Neural progenitor cell (in vitro differentiated cells): ENCODE measurements around the gene CTDP1. TPM values are rescaled to one million over a fixed set of nuclear protein-coding genes. Genes with fewer than 3 reads are reported as not detected.

Source experiments
- DNase-seq: peaks from one replicate; pipeline ENCODE4 v3.0.0-alpha.2; 2016; ENCODE audit warnings: low spot score
- H2AFZ ChIP-seq: fragments of 200-600 bp; sonication (generic); replicated peaks from 2 replicates; pipeline ENCODE4 v1.6.1; 2016; ENCODE audit warnings: antibody characterized with exemption
- H3F3A ChIP-seq: fragments of 200-600 bp; sonication (generic); 2 replicates; pipeline ENCODE4 v1.6.1; 2016; ENCODE audit warnings: antibody characterized with exemption, low read depth
- H3K27ac ChIP-seq: fragments of 200-600 bp; sonication (generic); 2 replicates; pipeline ENCODE4 v1.5.1; 2016; ENCODE audit warnings: mild to moderate bottlenecking
- H3K27me3 ChIP-seq: fragments of 200-600 bp; sonication (generic); 2 replicates; pipeline ENCODE4 v1.6.1; 2016; ENCODE audit warnings: mild to moderate bottlenecking, moderate library complexity
- H3K36me3 ChIP-seq: fragments of 200-600 bp; sonication (generic); 2 replicates; pipeline ENCODE4 v1.5.1; 2016
- H3K4me1 ChIP-seq: fragments of 200-600 bp; sonication (generic); 2 replicates; pipeline ENCODE4 v1.6.1; 2016; ENCODE audit warnings: mixed run types
- H3K4me2 ChIP-seq: fragments of 200-600 bp; sonication (generic); 2 replicates; pipeline ENCODE4 v1.6.1; 2016
- H3K4me3 ChIP-seq: fragments of 200-600 bp; sonication (generic); 2 replicates; pipeline ENCODE4 v1.5.1; 2016
- H3K79me2 ChIP-seq: fragments of 200-600 bp; sonication (generic); 2 replicates; pipeline ENCODE4 v1.6.1; 2016; ENCODE audit warnings: low read depth
- H3K9ac ChIP-seq: fragments of 200-600 bp; sonication (generic); 2 replicates; pipeline ENCODE4 v1.6.1; 2016
- H3K9me3 ChIP-seq: fragments of 200-600 bp; sonication (generic); 2 replicates; pipeline ENCODE4 v1.5.1; 2016; ENCODE audit warnings: low read depth
- H4K20me1 ChIP-seq: fragments of 200-600 bp; sonication (generic); 2 replicates; pipeline ENCODE4 v1.6.1; 2016; ENCODE audit warnings: low read depth
- H3K27ac Mint-ChIP-seq: 3 replicates; pipeline ENCODE4 v1.8.0; 2021; ENCODE audit warnings: mixed read lengths
- H3K27me3 Mint-ChIP-seq: 2 replicates; pipeline ENCODE4 v1.8.0; 2022; ENCODE audit warnings: low read depth, mild to moderate bottlenecking, inconsistent platforms, moderate library complexity, mixed read lengths; ENCODE audit not compliant: insufficient read depth
- H3K36me3 Mint-ChIP-seq: 3 replicates; pipeline ENCODE4 v1.8.0; 2021; ENCODE audit warnings: mixed read lengths
- H3K4me1 Mint-ChIP-seq: 3 replicates; pipeline ENCODE4 v1.8.0; 2021; ENCODE audit warnings: mixed read lengths
- H3K4me3 Mint-ChIP-seq: 3 replicates; pipeline ENCODE4 v1.8.0; 2021; ENCODE audit warnings: mild to moderate bottlenecking, moderate library complexity, mixed read lengths
- H3K9me3 Mint-ChIP-seq: 3 replicates; pipeline ENCODE4 v1.8.0; 2020; ENCODE audit warnings: mixed read lengths
- CTCF ChIP-seq: fragments of 200-600 bp; sonication (generic); IDR thresholded peaks from 2 replicates; pipeline ENCODE4 v1.5.1; 2017; ENCODE audit warnings: antibody characterized with exemption, mild to moderate bottlenecking
- EZH2 ChIP-seq: fragments of 200-600 bp; sonication (generic); IDR thresholded peaks from 2 replicates; pipeline ENCODE4 v1.6.1; 2017; ENCODE audit warnings: antibody characterized with exemption, mild to moderate bottlenecking, moderate library complexity
- EZH2phosphoT487 ChIP-seq: fragments of 200-600 bp; sonication (generic); IDR thresholded peaks from 2 replicates; pipeline ENCODE4 v1.6.1; 2017; ENCODE audit warnings: antibody characterized with exemption
- total RNA-seq: library from RNA; depleted of rRNA; stranded (reverse); fragments of >200 nt; gene quantifications from 2 replicates; pipeline ENCODE4 v1.2.3, GENCODE V29; 2015; ENCODE audit warnings: low replicate concordance

The CTDP1 gene
- total RNA-seq, 1 donor from 2014 or later: 11.8 TPM

GRCh38 chr18:79682894-79683625 is 3.5 kb downstream of the CTDP1 start:
- H3K79me2 ChIP-seq: peaks cover 77% of the 10 kb centered on the region
- peaks cover 49% of the 10 kb centered on the region for H4K20me1 ChIP-seq
- DNase-seq: no peak

DNA sequence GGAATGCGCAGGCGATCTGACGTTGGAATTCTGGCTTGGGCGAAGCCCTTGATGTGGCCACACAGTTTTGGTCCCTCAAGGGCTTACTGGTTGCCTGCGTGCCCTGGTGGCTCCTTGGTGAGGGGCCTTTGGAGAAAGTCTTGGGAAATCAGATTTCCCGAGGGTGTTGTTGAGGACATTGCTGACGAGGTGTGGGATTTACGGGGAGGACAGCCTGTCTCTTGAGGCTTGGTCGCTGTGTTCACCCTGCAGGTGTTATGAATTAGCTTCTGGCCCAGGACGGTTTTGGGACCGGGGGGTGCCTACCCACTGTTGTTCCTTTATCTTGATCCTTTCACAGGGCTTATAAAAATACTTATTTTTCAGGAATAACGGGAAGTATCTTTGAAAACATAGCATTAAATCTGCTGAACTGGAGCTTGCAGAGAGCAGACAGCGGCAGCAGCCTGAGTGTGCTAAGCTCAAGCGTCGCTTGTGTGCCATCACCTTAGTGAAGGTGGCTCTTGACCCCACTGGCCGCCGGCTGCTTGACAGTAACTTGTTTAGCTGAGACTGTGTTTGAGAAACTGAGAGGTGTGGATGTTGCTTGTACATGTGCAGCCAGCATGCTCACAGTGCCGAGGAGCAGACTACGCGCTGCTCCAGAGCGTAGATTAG is 4.2 kb downstream of the CTDP1 start:
- Histone ChIP-seq H3K4me3 (no peak overlapping the region), H3K9me3 (no peaks in the 10 kb centered on the region), H3K79me2 (peaks cover 79% of the 10 kb centered on the region), H3K4me1 (peaks cover 7% of the 10 kb centered on the region), H3F3A (no peaks in the 10 kb centered on the region), H3K4me2 (no peak overlapping the region), H3K27me3 (no peaks in the 10 kb centered on the region), H4K20me1 (peaks cover 49% of the 10 kb centered on the region), H2AFZ (no peak overlapping the region), H3K9ac (no peak overlapping the region), H3K36me3 (no peaks in the 10 kb centered on the region), H3K27ac (no peak overlapping the region)
- H3K4me3 Mint-ChIP-seq: no peak overlapping the region
- H3K36me3 Mint-ChIP-seq: peaks cover 4% of the 10 kb centered on the region
- peaks cover 2% of the 10 kb centered on the region for H3K9me3 Mint-ChIP-seq
- DNase-seq: no peak
- H3K27me3 Mint-ChIP-seq: peaks cover 4% of the 10 kb centered on the region
- TF ChIP-seq EZH2: no peak
- no peak for TF ChIP-seq CTCF
- no peak for TF ChIP-seq EZH2phosphoT487
- H3K4me1 Mint-ChIP-seq: peaks cover 14% of the 10 kb centered on the region
- no peak overlapping the region for H3K27ac Mint-ChIP-seq

More at GRCh38 chr18:79682894-79683625, 3.5 kb downstream of the CTDP1 start:
- Mint-ChIP-seq H3K27ac (no peak overlapping the region), H3K9me3 (peaks cover 2% of the 10 kb centered on the region), H3K4me3 (peak overlapping the region; percentile 58), H3K36me3 (peaks cover 4% of the 10 kb centered on the region), H3K27me3 (peaks cover 4% of the 10 kb centered on the region), H3K4me1 (peaks cover 20% of the 10 kb centered on the region)
- H3K9ac ChIP-seq: no peak overlapping the region
- no peak overlapping the region for H3K27ac ChIP-seq
- no peaks in the 10 kb centered on the region for H3F3A ChIP-seq
- no peaks in the 10 kb centered on the region for H3K36me3 ChIP-seq
- H2AFZ ChIP-seq: no peak overlapping the region
- H3K4me2 ChIP-seq: no peak overlapping the region
- H3K27me3 ChIP-seq: no peaks in the 10 kb centered on the region
- no peaks in the 10 kb centered on the region for H3K9me3 ChIP-seq
- no peak overlapping the region for H3K4me3 ChIP-seq
- no peak for TF ChIP-seq EZH2phosphoT487
- no peak for TF ChIP-seq CTCF
- peaks cover 11% of the 10 kb centered on the region for H3K4me1 ChIP-seq

GRCh38 chr18:79684283-79684631 is 4.7 kb downstream of the CTDP1 start:
- Histone ChIP-seq H3K27ac (no peak overlapping the region), H3K27me3 (no peaks in the 10 kb centered on the region), H2AFZ (no peak overlapping the region), H3K4me3 (no peak overlapping the region), H3F3A (no peaks in the 10 kb centered on the region), H4K20me1 (peaks cover 49% of the 10 kb centered on the region), H3K9ac (no peak overlapping the region), H3K4me1 (peaks cover 7% of the 10 kb centered on the region), H3K36me3 (no peaks in the 10 kb centered on the region), H3K79me2 (peaks cover 84% of the 10 kb centered on the region), H3K4me2 (no peak overlapping the region), H3K9me3 (no peaks in the 10 kb centered on the region)
- TF ChIP-seq EZH2: no peak
- TF ChIP-seq EZH2phosphoT487: no peak
- TF ChIP-seq CTCF: no peak
- Mint-ChIP-seq H3K27me3 (peaks cover 4% of the 10 kb centered on the region), H3K9me3 (peaks cover 2% of the 10 kb centered on the region), H3K27ac (no peak overlapping the region), H3K4me3 (no peak overlapping the region), H3K36me3 (peaks cover 4% of the 10 kb centered on the region), H3K4me1 (peaks cover 14% of the 10 kb centered on the region)
- no peak for DNase-seq
